Vagina (tissue), 2 donors: Measurements from ENCODE around the gene DZANK1. TPM values are rescaled to one million over a fixed set of nuclear protein-coding genes. Genes with fewer than 3 reads are reported as not detected.

ENCODE experiments used
- DNase-seq, 2 donors: peaks; one replicate each; pipeline ENCODE4 v3.0.0-alpha.2; 2017; ENCODE audit errors: extremely low spot score in 2 of 2
- H3K27ac ChIP-seq: fragments of 200-600 bp; sonication (generic); one replicate; pipeline ENCODE4 v1.5.1; 2019
- H3K27me3 ChIP-seq: fragments of 200-600 bp; sonication (generic); one replicate; pipeline ENCODE4 v1.5.1; 2019
- H3K36me3 ChIP-seq, 2 donors: fragments of 200-600 bp; sonication (generic); one replicate each; pipeline ENCODE4 v1.5.1; 2017 to 2019
- H3K4me1 ChIP-seq: fragments of 200-600 bp; sonication (generic); one replicate; pipeline ENCODE4 v1.5.1; 2019
- H3K4me3 ChIP-seq, 2 donors: fragments of 200-600 bp; sonication (generic); 1 replicate in 1 of 2; 2 replicates in 1 of 2; pipeline ENCODE4 v1.5.1; 2016 to 2019
- H3K9me3 ChIP-seq: fragments of 200-600 bp; sonication (generic); one replicate; pipeline ENCODE4 v1.5.1; 2019
- POLR2A ChIP-seq, 2 donors: fragments of 450-650 bp; IDR thresholded peaks; one replicate each; pipeline ENCODE4 v1.6.1; 2017; ENCODE audit warnings: antibody characterized with exemption in 2 of 2, mild to moderate bottlenecking in 2 of 2, moderate library complexity in 2 of 2
- POLR2AphosphoS5 ChIP-seq, 2 donors: sonication (generic); formaldehyde crosslinking; IDR thresholded peaks; one replicate each; pipeline ENCODE4 v1.9.0; 2017; ENCODE audit warnings: antibody characterized with exemption in 2 of 2, mild to moderate bottlenecking in 2 of 2, low read depth in 1 of 2; ENCODE audit not compliant: insufficient read depth in 1 of 2
- intact Hi-C: fragments of 100-400 bp; cut with DNase I; formaldehyde crosslinking; loops from one replicate; pipeline ENCODE4 v1.15.1; 2023
- total RNA-seq: library from RNA; depleted of rRNA; stranded (reverse); fragments of >200 nt; gene quantifications from one replicate; pipeline ENCODE4 v1.2.3, GENCODE V29; 2016
- TF ChIP-seq, protein P1 (sequence below), 3 experiments: fragments of 450-650 bp in 2 of 3; fragments of 200-600 bp in 1 of 3; sonication (generic) in 1 of 3; IDR thresholded peaks; one replicate each; pipeline ENCODE4 v1.5.1; 2017 to 2019; ENCODE audit warnings: antibody characterized with exemption in 3 of 3, mild to moderate bottlenecking in 2 of 3, moderate library complexity in 2 of 3

DZANK1 gene
- total RNA-seq, 1 donor from 2014 or later: 2.9 TPM

DNA sequence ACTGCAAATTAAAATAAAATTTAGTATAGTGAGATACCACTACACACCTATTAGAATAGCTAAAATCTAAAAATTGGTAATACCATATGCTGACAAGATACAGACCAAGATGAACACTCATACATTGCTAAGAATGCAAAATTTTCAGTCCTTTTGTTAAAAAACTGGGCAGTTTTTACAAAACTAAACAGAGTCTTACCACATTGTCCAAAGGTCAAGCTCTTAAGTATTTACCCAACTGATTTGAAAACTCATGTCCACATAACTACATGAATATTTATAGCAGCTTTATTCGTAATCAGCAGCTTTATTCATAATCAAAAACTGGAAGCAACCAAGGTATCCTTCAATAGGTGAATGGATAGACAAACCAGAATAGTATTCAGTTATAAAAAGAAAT lies 10.4 kb upstream of the DZANK1 start:
- Histone ChIP-seq H3K27me3 (no peaks in the 10 kb centered on the region), H3K9me3 (no peaks in the 10 kb centered on the region), H3K4me1 (no peaks in the 10 kb centered on the region), H3K36me3 (peaks cover 0 to 58% of the 10 kb centered on the region in 2 donors), H3K4me3 (no peak overlapping the region), H3K27ac (no peak overlapping the region)
- TF ChIP-seq, protein P1, sequence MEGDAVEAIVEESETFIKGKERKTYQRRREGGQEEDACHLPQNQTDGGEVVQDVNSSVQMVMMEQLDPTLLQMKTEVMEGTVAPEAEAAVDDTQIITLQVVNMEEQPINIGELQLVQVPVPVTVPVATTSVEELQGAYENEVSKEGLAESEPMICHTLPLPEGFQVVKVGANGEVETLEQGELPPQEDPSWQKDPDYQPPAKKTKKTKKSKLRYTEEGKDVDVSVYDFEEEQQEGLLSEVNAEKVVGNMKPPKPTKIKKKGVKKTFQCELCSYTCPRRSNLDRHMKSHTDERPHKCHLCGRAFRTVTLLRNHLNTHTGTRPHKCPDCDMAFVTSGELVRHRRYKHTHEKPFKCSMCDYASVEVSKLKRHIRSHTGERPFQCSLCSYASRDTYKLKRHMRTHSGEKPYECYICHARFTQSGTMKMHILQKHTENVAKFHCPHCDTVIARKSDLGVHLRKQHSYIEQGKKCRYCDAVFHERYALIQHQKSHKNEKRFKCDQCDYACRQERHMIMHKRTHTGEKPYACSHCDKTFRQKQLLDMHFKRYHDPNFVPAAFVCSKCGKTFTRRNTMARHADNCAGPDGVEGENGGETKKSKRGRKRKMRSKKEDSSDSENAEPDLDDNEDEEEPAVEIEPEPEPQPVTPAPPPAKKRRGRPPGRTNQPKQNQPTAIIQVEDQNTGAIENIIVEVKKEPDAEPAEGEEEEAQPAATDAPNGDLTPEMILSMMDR (IDR thresholded peaks at IDR 0.05): no peak
- TF ChIP-seq POLR2AphosphoS5 (IDR thresholded peaks at IDR 0.05; ENCODE audit: insufficient read depth in 1 of 2, low read depth in 1 of 2) (no peak), POLR2A (IDR thresholded peaks at IDR 0.05) (no peak)
- intact Hi-C loops: no loop called here
- no peak for DNase-seq

DNA sequence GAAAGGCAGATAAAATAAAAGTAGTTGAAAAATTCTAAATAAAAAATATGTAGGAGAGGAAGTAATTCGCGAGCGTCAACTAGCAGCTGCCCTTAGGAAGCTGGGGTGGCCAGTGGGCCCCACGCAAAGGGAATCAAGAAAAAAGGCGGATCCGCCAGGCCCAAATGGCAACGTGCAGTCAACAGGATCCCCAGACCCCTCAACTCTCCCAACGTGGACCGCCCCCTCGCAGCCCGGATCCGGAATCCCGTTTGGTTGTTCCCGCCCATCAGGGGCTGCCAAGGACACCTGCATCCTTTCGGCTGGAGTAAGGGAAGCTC lies 296 bp downstream of the DZANK1 start:
- Histone ChIP-seq H3K36me3 (no peaks in the 10 kb centered on the region), H3K27ac (peak overlapping the region; percentile 70), H3K4me1 (peaks cover 20% of the 10 kb centered on the region), H3K4me3 (peak overlapping the region; percentile 65 to 75), H3K27me3 (no peaks in the 10 kb centered on the region), H3K9me3 (no peaks in the 10 kb centered on the region)
- TF ChIP-seq, protein P1 (IDR thresholded peaks at IDR 0.05): no peak
- TF ChIP-seq POLR2A (IDR thresholded peaks at IDR 0.05) (no peak), POLR2AphosphoS5 (IDR thresholded peaks at IDR 0.05; ENCODE audit: insufficient read depth in 1 of 2, low read depth in 1 of 2) (no peak)
- intact Hi-C loops: no loop called here
- DNase-seq: peak in 1 of 2 donors; percentile 89

DNA sequence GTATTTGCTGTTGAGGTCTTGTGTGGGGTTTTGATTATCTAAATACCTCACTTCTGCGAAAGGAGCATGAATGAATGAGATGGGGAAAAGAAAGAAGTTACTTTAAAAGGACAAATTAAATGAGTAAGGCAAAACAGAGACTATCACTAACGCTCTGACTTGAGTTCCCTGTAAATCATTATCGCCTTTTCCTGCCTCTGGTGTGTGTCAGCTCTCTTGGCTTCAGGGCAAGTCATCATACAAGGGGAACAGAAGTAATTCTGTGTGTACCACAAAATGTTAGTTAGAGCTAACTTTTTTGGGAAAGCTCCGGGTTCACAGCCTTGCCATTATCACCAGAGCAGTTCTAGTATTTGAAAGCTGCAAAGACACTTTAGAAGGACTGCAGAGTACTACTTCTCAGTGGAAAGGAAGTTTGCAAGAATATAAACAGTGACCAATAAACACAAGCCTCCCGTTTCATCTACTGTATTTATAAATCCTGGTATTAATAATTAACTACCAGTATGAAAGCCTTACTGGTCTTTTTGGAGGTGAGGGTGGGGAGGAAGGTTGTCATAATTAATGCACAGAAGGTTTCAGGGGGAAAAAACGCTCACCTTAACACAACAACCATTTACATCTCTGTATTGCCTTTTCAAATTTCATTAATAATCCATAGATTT lies 1.2 kb downstream of the DZANK1 start:
- Histone ChIP-seq H3K4me1 (peaks cover 20% of the 10 kb centered on the region), H3K9me3 (no peaks in the 10 kb centered on the region), H3K36me3 (no peaks in the 10 kb centered on the region), H3K27me3 (no peaks in the 10 kb centered on the region), H3K4me3 (no peak overlapping the region), H3K27ac (no peak overlapping the region)
- TF ChIP-seq POLR2AphosphoS5 (IDR thresholded peaks at IDR 0.05; ENCODE audit: insufficient read depth in 1 of 2, low read depth in 1 of 2): no peak
- no peak for TF ChIP-seq POLR2A (IDR thresholded peaks at IDR 0.05)
- TF ChIP-seq, protein P1 (IDR thresholded peaks at IDR 0.05): no peak
- no peak for DNase-seq
- intact Hi-C loops: no loop called here

DNA sequence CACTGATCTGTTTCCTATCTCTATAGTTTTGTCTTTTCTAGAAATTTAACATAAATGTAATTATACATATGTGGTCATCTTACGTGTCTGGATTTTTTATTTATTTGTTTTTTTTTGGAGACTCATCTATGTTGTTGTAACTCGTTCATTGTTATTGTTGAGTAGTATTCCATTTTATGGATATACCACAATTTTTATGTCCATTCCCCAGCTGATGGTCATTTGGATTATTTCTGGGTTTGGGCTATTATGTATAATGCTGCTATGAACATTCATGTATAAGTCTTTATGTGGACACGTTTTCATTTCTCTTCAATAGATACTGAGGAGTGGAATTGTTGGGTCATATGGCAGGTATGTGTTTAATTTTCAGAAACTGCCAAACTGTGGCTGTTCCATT lies 10.2 kb downstream of the DZANK1 start:
- Histone ChIP-seq H3K36me3 (no peaks in the 10 kb centered on the region), H3K27ac (no peak overlapping the region), H3K4me3 (no peak overlapping the region), H3K4me1 (no peaks in the 10 kb centered on the region), H3K9me3 (no peaks in the 10 kb centered on the region), H3K27me3 (no peaks in the 10 kb centered on the region)
- intact Hi-C loops: no loop called here
- TF ChIP-seq POLR2AphosphoS5 (IDR thresholded peaks at IDR 0.05; ENCODE audit: insufficient read depth in 1 of 2, low read depth in 1 of 2) (no peak), POLR2A (IDR thresholded peaks at IDR 0.05) (no peak)
- TF ChIP-seq, protein P1 (IDR thresholded peaks at IDR 0.05): no peak
- no peak for DNase-seq

DNA sequence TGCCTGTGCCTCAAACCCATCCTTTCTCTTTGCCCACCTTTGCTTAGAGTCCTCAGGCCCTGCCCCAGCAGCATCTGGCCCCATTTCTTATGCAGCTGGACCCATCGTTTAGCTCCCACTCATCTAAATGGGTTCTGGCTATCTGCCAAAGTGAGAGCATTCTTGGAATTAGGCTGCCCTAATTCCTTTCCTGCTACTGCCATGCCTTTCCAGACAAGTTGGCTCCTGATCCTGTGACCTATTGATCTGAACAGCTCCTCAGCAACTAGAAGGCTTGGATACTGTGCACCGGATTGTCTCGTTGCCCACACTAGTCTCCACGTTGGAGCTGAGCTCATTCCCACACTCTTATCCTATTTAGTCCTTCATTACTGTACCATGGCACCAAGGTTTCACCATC lies 22.9 kb downstream of the DZANK1 start:
- H3K4me3 ChIP-seq: no peak overlapping the region
- DNase-seq: no peak
- H3K9me3 ChIP-seq: no peaks in the 10 kb centered on the region
- H3K4me1 ChIP-seq: no peaks in the 10 kb centered on the region
- no peaks in the 10 kb centered on the region for H3K27me3 ChIP-seq
- H3K27ac ChIP-seq: no peak overlapping the region
- intact Hi-C loops: no loop called here
- no peak for TF ChIP-seq POLR2A (IDR thresholded peaks at IDR 0.05)
- TF ChIP-seq, protein P1 (IDR thresholded peaks at IDR 0.05): no peak
- TF ChIP-seq POLR2AphosphoS5 (IDR thresholded peaks at IDR 0.05; ENCODE audit: insufficient read depth in 1 of 2, low read depth in 1 of 2): no peak
- H3K36me3 ChIP-seq: no peaks in the 10 kb centered on the region
